GM21825 (cell line): ENCODE measurements around the gene GLIS2.
A peak's percentile ranks its signal among the peaks of the same experiment; 100 is the strongest.

Source experiments
- ATAC-seq: cut with Tn5 transposase; IDR thresholded peaks from one replicate; pipeline ENCODE4 v1.9.1; 2021; ENCODE audit warnings: mild to moderate bottlenecking, moderate library complexity; ENCODE audit not compliant: unreplicated experiment

Gene GLIS2

DNA sequence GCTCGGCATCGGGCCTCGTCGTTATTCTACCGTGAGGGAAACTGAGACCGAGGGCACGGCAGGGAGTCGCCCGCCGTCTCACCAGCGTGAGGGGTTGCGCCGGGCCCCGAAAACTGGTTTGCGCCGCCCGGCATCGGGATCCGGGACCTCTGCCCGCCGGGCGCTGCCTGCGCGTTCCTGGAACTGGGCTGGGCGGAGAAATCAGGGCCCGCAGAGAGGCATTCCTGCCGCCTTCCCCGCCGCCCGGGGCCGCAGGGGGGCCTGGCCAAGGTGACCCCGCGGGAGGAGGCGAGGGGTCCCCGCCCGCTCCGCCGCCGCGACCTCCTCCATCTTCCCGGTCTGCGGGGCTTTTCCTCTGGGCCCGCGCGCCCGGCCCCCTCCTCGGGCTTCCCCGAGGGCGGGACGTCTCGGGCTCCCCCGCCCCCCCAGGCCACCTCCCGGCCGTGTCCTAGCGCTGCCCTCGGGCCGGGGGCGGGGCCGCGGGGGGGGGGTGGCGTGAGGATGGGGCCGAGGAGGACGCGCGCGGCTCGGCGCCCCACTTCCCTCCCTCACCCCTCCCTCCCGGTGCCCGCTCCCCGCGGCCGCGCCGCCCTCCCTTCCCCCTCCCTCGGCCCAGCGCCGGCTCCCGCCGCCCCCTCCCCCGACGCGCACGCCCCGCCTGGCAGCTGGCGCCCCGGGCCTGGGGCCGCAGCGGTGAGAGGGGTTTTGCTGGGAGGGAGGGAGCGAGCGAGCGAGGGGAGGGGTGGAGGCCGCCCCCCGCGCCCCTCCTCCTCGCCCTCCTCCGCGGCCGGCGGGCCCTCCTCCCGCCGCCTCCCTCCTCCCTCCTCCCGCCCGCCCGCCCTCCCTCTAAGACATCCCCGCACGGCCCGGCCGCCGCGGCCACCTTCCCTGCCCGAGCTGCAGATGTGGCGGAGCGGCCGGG, at the start of gene GLIS2:
Gene GLIS2, plus strand, starts transcription at position 882 of the 922 bp plus-strand sequence. CDS start 16,214 bp downstream, outside the sequence.
- ATAC-seq: no peak

DNA sequence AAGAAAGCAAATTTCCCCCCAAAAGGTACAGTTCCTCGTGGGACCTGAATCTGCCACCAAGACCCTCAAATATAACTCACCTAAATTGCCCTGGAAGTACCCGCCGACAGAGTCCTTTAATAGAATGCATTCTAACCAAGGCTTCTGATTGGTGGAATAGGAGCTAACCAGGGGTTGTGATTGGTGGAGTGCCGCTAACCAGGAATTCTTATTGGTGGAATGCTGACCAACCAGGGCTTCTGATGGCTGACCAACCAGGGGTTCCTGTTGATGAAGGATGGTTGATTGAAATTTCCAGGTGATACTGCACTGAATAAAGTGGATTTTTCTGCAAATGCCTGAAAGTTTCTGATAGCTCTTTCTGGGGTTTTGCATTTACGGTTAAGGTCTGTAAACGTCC, 49.5 kb upstream of the GLIS2 start:
- no peak for ATAC-seq

GRCh38 chr16:4270091-4270490, 45.8 kb upstream of the GLIS2 start:
- ATAC-seq: no peak

- no peak for ATAC-seq
Observed at GRCh38 chr16:4270595-4270994, 45.3 kb upstream of the GLIS2 start.

- ATAC-seq: peak; percentile 57
Observed at GRCh38 chr16:4271176-4272113, 44.4 kb upstream of the GLIS2 start.

DNA sequence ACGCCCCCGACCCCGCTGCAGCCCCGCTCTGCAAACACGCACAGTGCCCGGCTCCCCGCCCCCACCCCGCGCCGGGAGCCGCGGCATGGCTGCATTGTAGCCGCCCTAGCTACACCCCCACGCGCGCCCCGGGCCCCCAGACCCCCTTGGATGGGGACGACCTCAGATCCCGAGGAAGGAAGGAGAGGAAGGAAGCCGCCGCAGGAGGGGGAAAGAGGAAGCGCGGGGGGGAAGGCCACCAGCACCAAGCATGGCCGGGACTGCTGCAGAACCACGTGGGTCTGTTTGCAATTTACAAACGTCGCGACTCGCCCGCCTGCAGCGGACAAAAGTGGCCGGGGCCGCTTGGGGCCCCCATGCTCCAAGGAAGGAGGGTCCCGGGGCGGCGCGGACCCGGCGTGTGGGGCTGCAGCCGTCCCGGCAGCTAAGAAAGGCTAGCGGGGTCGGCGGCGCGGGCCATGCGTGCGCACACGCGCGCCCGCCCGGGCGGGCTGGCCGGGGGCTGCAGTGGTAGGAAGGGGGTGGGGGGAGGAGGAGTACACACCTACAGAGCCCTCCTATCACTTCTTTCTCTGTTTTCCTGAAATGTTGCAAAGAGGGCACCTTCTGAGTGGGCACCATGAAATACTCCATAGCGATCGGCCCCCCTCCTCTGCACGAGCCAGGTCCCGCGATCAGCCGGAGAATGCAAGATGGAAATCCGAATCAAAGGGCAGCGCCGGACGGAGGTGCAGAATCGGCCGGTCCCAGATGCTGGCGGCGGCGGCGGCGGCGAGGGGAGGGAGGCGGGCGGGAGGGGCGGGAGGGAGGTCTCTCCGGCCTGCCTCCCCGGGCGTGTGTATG, 43.5 kb upstream of the GLIS2 start:
- ATAC-seq: no peak

GRCh38 chr16:4273858-4274311, 42.0 kb upstream of the GLIS2 start:
- ATAC-seq: no peak

DNA sequence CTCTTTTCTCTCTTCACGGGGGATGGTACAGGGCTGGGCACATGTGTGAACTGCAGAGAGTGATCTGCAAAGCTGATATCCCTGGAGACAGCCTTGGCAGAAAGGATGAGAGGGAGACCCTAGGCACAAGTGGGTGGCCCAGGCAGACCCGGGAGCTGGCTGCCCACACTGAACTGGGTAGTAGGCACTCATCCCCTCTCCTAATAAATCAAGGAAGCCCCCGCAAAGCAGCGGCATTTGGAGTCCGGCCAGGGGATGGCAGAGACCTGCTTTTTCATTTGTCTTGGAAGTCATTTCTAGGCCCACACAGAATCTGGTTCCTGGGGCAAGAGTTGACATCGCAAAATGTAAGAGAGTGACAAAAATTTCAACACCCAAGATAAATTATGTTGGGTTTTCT, 40.0 kb upstream of the GLIS2 start:
- no peak for ATAC-seq

DNA sequence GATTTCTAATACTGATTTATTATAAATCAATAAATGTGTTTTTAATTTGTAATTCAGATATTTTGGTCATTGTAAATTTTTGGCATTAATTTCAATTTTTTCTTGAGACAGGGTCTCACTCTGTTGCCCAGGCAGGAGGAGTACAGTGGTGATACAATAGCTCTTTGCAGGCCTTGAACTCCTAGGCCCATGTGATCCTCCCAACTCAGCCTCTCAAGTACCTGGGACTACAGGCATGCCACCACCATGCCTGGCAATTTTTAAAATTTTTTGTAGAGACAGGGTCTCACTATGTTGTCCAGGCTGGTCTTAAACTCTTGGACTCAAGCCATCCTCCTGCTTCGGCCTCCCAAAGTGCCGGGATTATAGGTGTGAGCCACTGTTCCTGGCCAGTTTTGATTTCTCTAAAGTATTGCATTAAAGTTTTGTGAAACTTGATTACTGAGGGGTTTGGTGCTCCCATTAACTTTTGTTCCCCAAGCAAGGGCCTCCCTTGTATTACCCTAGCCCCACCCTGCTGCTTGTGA, 37.8 kb upstream of the GLIS2 start:
- no peak for ATAC-seq

DNA sequence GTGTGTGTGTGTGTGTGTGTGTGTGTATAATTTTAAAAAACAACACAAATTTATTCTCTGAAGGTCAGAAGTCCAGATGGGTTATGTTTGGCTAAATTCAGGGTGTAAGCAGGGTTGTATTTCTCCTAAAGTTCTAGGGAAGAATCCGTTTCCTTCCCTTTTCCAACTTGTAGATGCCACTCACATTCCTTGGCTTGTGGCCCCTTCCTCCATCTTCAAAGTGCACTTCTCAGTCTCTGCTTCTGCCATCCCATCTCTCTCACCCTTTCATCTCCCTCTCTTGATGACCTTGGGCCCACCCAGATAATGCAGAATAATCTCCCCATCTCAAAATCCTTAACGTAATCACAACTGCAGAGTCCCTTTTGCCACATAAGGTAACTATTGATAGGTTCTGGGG, 35.2 kb upstream of the GLIS2 start:
- ATAC-seq: no peak

DNA sequence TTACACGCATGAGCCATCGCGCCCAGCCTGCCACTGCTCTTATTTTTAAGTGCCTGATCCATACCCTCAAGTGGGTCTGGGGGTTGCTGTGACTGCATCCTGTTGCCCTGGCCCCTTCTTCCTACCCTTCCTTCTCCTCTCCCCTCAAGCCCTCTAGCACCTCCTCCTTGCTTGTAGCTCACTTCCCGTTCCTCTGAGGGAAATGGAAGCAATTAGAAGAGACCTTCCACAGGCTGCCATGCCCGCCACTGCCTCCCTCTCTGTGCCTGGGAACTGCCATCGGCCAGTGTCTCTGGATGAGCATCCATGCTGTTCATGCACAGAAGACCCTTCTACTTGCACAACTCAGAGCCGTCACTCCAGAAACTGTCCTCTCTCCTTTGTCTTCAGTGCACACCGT, 32.4 kb upstream of the GLIS2 start:
- no peak for ATAC-seq

GRCh38 chr16:4283939-4284338, 31.9 kb upstream of the GLIS2 start:
- no peak for ATAC-seq

DNA sequence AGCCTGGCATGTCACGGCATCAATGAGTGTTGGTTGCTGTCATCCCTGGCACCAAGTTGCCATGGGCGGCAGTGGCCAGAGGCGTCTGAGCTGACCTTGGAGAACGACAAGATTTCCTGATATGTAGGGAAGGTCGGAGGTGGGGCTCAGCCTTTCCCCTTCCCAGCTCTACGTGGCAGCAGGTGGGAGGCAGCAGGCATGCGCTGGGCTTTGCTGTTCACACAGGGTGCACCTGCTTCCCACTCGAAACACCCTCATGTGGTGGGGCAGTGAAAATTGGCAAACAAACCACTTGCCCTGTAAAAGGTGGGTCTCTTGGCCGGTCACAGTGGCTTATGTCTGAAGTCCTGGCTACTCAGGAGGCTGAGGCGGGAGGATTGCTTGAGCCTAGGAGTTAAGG, 30.7 kb upstream of the GLIS2 start:
- no peak for ATAC-seq

DNA sequence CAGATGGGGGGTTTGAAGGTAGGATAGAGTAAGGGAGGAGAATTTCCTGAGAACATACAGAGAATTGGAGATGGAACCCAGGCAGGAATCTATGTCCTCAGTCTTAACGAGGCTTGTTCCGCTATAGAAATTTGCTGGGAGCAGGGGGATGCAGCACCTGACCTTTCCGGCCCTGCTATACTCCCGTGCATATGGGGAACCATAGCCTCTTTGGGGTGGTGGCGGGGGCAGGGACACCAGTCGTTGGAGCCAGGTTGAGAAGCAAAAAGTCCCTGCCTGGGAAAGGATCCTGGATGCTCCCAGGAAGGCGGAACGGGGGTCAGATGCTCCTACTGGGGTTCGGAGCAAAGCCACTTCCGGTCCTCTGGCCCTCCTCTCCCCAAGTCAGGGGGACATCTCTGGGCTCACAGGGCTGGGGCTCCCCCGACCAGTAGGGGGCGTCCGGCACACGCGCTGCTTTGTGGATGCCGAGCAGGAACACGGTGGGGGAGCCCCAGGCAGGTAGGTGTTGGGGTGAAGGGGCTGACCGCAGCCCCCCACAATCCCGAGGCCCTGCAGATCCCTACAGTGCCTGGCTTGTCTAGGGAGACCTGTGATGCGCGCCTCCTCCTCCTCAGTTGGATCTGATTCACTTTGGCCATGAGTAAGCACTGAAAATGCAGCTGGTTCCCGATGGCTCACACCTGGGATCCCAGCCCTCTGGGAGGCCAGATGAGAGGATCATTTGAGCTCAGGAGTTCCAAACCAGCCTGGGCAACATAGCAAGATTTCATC, 27.5 kb upstream of the GLIS2 start:
- ATAC-seq: peak; percentile 73

DNA sequence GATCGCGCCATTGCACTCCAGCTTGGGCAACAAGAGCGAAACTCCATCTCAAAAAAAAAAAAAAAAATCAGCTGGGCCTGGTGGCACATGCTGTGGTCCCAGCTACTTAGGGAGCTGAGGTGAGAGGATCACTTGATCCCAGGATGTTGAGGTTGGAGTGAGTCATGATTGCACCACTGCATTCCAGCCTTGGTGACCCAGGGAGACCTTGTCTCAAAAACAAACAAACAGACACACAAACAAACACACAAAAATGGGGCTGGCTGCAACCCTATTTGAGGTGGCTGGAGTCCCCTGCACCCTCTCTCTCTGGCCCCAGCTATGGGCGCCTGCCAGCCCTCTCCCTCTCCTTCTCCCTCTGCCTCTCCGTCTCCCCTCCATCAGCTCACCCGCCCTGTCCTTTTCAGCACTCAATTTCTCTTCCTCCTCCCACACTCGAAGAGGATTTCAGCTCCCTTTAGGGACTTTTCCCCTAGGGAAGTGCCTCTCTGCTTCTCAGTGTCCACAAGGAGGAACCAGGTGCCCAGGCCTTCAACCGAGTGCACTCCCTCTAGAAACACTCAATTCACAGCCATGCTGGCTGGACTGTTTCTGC, 25.5 kb upstream of the GLIS2 start:
- ATAC-seq: no peak

- ATAC-seq: no peak
Observed at GRCh38 chr16:4291699-4292098, 24.2 kb upstream of the GLIS2 start.

- no peak for ATAC-seq
Observed at GRCh38 chr16:4293181-4293716, 22.6 kb upstream of the GLIS2 start.

- ATAC-seq: no peak
Observed at GRCh38 chr16:4293822-4294457, 21.9 kb upstream of the GLIS2 start.

- no peak for ATAC-seq
Observed at GRCh38 chr16:4295581-4295980, 20.3 kb upstream of the GLIS2 start.
